AG10803 (cell line): Measurements from ENCODE around the gene ASIC2.

ENCODE experiments used
- DNase-seq: peaks from one replicate; pipeline ENCODE4 v3.0.0; 2010; ENCODE audit warnings: low read depth
- H3K4me3 ChIP-seq: 2 replicates; pipeline ENCODE4 v1.5.1; 2011; ENCODE audit warnings: mild to moderate bottlenecking, low read length, control low read depth
- TF ChIP-seq, protein P1 (sequence below): conservative IDR thresholded peaks from 2 replicates; pipeline ENCODE4 v1.5.1; 2011; ENCODE audit warnings: mild to moderate bottlenecking, low read length, control low read depth, inconsistent platforms

ASIC2 gene

DNA sequence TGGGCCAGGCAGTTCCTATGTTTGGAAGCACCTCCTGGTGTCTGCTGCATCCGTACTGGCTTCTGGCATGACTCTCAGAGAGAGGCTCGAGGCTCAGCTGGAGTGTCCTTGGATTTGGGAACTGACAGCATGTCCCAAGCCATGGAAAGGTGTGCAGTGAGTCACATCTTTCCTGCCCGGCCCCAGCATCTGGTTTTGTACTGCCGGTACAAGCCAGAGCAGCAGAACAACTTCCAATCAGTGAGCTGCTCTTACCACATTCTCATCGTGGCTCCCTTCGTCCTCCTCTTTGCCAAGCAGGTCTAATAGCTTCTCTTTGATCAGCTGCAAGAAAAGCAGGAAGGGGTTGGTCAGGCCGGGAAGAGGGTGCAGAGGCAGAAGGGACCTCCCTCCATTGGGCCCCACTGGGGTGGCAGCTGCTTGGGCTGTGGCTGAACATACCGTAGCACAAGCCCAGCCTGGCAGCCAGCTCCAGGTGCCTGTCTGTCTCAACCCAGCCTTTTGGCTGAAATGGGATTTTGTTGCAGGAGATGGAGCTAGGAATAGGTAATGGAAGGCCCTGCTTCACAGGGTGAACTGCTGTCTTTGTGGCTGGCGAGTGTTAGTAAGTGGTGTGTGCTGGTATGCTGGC lies 277.3 kb downstream of the ASIC2 start:
- TF ChIP-seq, protein P1, sequence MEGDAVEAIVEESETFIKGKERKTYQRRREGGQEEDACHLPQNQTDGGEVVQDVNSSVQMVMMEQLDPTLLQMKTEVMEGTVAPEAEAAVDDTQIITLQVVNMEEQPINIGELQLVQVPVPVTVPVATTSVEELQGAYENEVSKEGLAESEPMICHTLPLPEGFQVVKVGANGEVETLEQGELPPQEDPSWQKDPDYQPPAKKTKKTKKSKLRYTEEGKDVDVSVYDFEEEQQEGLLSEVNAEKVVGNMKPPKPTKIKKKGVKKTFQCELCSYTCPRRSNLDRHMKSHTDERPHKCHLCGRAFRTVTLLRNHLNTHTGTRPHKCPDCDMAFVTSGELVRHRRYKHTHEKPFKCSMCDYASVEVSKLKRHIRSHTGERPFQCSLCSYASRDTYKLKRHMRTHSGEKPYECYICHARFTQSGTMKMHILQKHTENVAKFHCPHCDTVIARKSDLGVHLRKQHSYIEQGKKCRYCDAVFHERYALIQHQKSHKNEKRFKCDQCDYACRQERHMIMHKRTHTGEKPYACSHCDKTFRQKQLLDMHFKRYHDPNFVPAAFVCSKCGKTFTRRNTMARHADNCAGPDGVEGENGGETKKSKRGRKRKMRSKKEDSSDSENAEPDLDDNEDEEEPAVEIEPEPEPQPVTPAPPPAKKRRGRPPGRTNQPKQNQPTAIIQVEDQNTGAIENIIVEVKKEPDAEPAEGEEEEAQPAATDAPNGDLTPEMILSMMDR = no peak
- no peak for DNase-seq
- H3K4me3 ChIP-seq = no peak overlapping the region

GRCh38 chr17:33014751-33015150 lies 278.3 kb downstream of the ASIC2 start:
- H3K4me3 ChIP-seq = no peak overlapping the region
- TF ChIP-seq, protein P1 = no peak
- DNase-seq = no peak

GRCh38 chr17:33013596-33014375 lies 279.3 kb downstream of the ASIC2 start:
- TF ChIP-seq, protein P1 = no peak
- DNase-seq = no peak
- no peak overlapping the region for H3K4me3 ChIP-seq

DNA sequence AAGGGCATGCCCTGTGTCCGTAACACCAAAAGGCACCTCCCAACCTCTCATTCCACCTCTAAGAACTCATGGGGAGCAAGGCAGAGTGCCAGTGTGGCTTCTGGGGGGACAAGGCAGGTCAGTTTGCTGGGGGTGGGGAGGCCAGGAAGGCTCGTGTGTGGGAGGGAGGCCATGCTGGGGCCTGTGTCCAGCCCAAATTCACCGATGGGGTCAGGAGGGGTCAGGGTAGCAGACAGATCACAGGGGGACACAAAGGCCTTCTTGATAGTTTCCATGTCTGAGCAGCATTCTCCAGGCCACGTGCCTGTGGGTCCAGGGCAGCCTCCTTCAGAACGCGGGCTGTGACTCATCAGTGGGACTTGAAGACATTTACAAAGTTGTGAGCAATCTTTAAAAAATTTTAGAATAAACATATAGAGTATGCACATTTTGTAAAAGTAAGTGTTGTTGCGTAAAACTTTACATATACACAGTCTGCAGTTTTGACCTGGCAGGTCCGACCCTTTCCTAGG lies 280.5 kb downstream of the ASIC2 start:
- DNase-seq = peak; percentile 83
- TF ChIP-seq, protein P1 = no peak
- no peak overlapping the region for H3K4me3 ChIP-seq

DNA sequence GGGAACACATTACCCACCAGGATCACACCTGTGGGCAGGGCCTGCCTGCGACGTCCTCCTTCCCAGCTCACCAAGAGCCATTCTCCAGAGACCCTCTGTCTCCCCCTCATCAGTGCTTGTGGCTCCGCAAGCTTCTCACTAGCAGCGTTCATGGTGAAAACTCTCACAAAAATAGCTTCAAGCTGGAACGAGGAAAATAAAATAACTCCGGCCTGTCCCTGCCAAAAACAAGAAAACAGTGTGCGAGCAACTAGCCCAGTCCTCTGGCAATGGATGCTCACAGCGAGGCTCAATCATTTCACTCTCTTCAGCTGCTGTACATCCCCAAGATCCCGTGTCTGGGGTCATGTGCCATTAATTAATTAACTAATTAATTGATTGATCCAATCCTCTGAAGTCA lies 283.5 kb downstream of the ASIC2 start:
- TF ChIP-seq, protein P1 = no peak
- H3K4me3 ChIP-seq = no peak overlapping the region
- no peak for DNase-seq

- no peak for DNase-seq
- TF ChIP-seq, protein P1 = no peak
- H3K4me3 ChIP-seq = no peak overlapping the region
These were observed 285.9 kb downstream of the ASIC2 start for GRCh38 chr17:33007186-33007585.

DNA sequence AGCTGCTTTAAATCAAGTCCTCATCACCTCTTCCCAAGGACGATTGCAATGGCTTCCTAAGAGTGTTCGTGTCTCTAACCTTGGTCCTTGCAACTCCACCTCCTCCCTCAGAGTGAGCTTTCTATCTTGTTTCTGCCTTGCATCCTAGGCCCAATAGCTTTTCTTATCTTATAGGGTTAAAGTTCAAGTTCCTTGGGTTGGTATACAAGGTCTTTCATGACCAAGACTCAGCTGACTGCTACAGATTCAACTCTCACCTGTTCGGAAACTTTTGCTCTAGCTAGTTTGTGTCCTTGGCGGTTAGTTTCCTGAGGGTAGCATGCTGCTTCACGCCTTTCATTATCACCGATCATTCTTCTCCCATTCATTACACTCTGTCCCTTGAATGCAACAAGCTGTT lies 290.8 kb downstream of the ASIC2 start:
- TF ChIP-seq, protein P1 = no peak
- no peak overlapping the region for H3K4me3 ChIP-seq
- no peak for DNase-seq
